Thyroid gland (tissue), 4 donors: ENCODE measurements around the gene NF2. TPM values are rescaled to one million over a fixed set of nuclear protein-coding genes. Genes with fewer than 3 reads are reported as not detected.
A peak's percentile ranks its signal among the peaks of the same experiment; 100 is the strongest.

Experiments
- DNase-seq, 2 donors: peaks; one replicate each; pipeline ENCODE4 v3.0.0-alpha.2; 2019
- H3K27ac ChIP-seq, 3 donors: fragments of 200-600 bp; sonication (generic); 1 replicate in 2 of 3; 2 replicates in 1 of 3; pipeline ENCODE4 v1.5.1; 2016 to 2019; ENCODE audit warnings: mild to moderate bottlenecking in 1 of 3, moderate library complexity in 1 of 3
- H3K27me3 ChIP-seq: fragments of 200-600 bp; sonication (generic); one replicate; pipeline ENCODE4 v1.5.1; 2019
- H3K36me3 ChIP-seq, 2 donors: fragments of 200-600 bp; sonication (generic); one replicate each; pipeline ENCODE4 v1.5.1; 2016 to 2019
- H3K4me1 ChIP-seq, 2 donors: fragments of 200-600 bp; sonication (generic); one replicate each; pipeline ENCODE4 v1.5.1; 2017 to 2019
- H3K4me3 ChIP-seq, 3 donors: fragments of 200-600 bp; sonication (generic); replicated peaks in 1 of 3; 1 replicate in 2 of 3; 2 replicates in 1 of 3; pipeline ENCODE4 v1.5.1; 2016; ENCODE audit warnings: mild to moderate bottlenecking in 1 of 3
- H3K9me3 ChIP-seq: fragments of 200-600 bp; sonication (generic); one replicate; pipeline ENCODE4 v1.5.1; 2017
- POLR2A ChIP-seq, 2 donors: fragments of 450-650 bp; IDR thresholded peaks; one replicate each; pipeline ENCODE4 v1.6.1; 2017; ENCODE audit warnings: antibody characterized with exemption in 2 of 2, mild to moderate bottlenecking in 2 of 2, moderate library complexity in 1 of 2
- WGBS, 2 donors: methylation state at CpG; one replicate each; pipeline ENCODE4 v1.1.5; 2017; 5-methylcytosine and 5-hydroxymethylcytosine counted together
- intact Hi-C: fragments of 100-400 bp; cut with DNase I; formaldehyde crosslinking; loops from one replicate; pipeline ENCODE4 v1.15.1; 2023
- total RNA-seq, 4 donors: library from RNA; depleted of rRNA; stranded (reverse); fragments of >200 nt; gene quantifications; one replicate each; pipeline ENCODE4 v1.2.3, GENCODE V29; 2016
- TF ChIP-seq, protein P1 (sequence below), 6 experiments: fragments of 200-600 bp in 3 of 6; fragments of 450-650 bp in 3 of 6; sonication (generic) in 3 of 6; IDR thresholded peaks; one replicate each; pipeline ENCODE4 v1.5.1; 2016 to 2019; ENCODE audit warnings: antibody characterized with exemption in 6 of 6, mild to moderate bottlenecking in 2 of 6, inconsistent platforms in 1 of 6, moderate library complexity in 1 of 6

Gene NF2
- total RNA-seq, 4 donors from 2014 or later: 37.5 to 65.5 (median 51.6) TPM

DNA sequence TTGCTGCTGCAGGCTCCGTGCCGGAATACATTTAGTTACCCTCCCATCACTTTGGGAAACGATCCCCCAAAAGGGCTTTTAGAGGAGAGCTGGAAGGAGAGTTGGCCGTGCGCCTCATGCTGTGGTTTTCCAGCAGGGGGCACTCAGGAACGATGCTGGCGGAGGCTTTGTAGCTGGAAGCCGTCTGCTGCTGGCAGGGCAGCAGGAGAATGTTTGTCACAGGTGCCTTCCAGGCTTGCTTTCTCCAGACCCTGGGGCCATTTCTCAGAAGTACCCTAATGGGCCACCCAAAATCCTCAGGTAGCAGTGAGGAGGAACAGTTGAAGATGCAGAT is 86.4 kb downstream of the NF2 start:
- intact Hi-C loops: loop anchor here (10.0 kb wide), 1 partner anchor 55 kb away; no protein-coding TSS in a partner anchor
- peak; percentile 32 to 55 for DNase-seq

DNA sequence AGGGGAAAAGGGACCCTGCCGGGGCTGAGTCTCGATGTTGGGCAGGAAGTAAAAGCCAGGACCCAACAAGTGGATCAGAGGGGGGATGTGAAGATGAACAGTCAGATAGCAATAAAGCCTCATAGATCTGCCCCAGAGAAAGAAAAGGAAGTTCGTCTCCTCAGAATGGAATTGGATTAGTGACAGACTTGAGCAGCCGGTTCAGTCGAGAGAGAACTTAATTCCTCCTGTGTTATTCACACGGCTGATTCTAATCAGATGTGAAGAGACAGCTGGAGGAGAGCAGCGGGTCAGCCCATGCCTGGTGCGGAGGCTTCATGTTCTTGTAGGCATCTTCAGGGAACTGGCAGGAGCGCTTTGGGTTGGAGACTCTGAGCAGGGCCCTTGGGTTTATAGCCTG is 87.0 kb downstream of the NF2 start:
- H3K4me1 ChIP-seq: peaks cover 15% of the 10 kb centered on the region in 2 donors
- no peak overlapping the region for H3K27ac ChIP-seq
- WGBS, 2 donors: 72 to 86% methylated on average over 8 to 9 of the region's 9 CpGs
- no peaks in the 10 kb centered on the region for H3K27me3 ChIP-seq
- H3K4me3 ChIP-seq: no peak overlapping the region
- no peaks in the 10 kb centered on the region for H3K9me3 ChIP-seq
- intact Hi-C loops: loop anchor here (10.0 kb wide), 1 partner anchor 56 kb away; no protein-coding TSS in a partner anchor
- peaks cover 4 to 8% of the 10 kb centered on the region in 2 donors for H3K36me3 ChIP-seq
- DNase-seq: no peak
- no peak for TF ChIP-seq POLR2A (IDR thresholded peaks at IDR 0.05)
- TF ChIP-seq, protein P1, sequence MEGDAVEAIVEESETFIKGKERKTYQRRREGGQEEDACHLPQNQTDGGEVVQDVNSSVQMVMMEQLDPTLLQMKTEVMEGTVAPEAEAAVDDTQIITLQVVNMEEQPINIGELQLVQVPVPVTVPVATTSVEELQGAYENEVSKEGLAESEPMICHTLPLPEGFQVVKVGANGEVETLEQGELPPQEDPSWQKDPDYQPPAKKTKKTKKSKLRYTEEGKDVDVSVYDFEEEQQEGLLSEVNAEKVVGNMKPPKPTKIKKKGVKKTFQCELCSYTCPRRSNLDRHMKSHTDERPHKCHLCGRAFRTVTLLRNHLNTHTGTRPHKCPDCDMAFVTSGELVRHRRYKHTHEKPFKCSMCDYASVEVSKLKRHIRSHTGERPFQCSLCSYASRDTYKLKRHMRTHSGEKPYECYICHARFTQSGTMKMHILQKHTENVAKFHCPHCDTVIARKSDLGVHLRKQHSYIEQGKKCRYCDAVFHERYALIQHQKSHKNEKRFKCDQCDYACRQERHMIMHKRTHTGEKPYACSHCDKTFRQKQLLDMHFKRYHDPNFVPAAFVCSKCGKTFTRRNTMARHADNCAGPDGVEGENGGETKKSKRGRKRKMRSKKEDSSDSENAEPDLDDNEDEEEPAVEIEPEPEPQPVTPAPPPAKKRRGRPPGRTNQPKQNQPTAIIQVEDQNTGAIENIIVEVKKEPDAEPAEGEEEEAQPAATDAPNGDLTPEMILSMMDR (IDR thresholded peaks at IDR 0.05): no peak

More for the DNA sequence above, 86.4 kb downstream of the NF2 start:
- Histone ChIP-seq H3K4me1 (peaks cover 15% of the 10 kb centered on the region in 2 donors), H3K27ac (no peak overlapping the region), H3K4me3 (no peak overlapping the region), H3K9me3 (no peaks in the 10 kb centered on the region), H3K36me3 (peaks cover 0 to 2% of the 10 kb centered on the region in 2 donors), H3K27me3 (no peaks in the 10 kb centered on the region)
- TF ChIP-seq, protein P1 (IDR thresholded peaks at IDR 0.05): peak in 5 of 6 experiments; percentile 12 to 56 (median 40)
- no peak for TF ChIP-seq POLR2A (IDR thresholded peaks at IDR 0.05)
- WGBS, 2 donors: 56 to 63% methylated on average over 5 to 8 of the region's 8 CpGs

DNA sequence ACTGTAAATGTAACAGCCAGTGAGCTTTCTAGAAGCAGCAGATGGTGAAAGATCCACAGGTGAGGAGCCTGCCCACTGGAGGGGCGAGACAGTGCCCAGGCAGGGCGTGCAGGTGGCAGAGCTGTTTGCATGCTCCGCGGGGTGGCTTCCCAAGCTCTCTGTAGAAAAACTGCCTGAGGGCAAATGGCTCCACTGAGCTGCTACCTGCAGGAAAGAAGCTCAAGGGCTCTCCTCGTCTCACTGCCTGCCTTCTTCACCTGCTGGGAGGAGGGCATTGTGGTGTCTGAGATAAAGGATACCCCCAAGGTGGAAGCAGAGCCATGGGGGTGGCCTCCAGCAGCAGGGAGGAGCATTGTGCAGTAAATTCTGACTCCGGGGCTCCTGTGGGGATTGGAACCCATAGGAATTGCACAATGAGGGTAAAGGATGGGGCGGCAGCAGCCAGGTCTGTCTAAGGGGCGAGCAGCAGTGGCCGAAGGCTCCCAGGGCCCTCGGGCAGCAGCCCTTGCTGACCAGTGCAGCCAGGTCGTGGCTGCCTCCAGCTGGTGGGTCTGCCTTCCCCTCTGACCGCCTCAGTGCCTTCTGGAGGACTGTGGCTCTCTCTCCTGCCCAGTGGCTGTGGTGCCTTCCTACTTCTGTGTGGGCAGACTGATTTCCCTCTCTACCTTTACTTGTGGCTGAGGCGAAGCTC is 88.3 kb downstream of the NF2 start:
- Histone ChIP-seq H3K4me1 (peaks cover 15% of the 10 kb centered on the region in 2 donors), H3K27me3 (no peaks in the 10 kb centered on the region), H3K36me3 (peaks cover 4 to 13% of the 10 kb centered on the region in 2 donors), H3K4me3 (no peak overlapping the region), H3K27ac (peak overlapping the region in 2 of 3 donors; percentile 12 to 44), H3K9me3 (no peaks in the 10 kb centered on the region)
- 63 to 66% methylated on average over 9 to 13 of the region's 13 CpGs for WGBS, 2 donors
- no peak for TF ChIP-seq POLR2A (IDR thresholded peaks at IDR 0.05)
- TF ChIP-seq, protein P1 (IDR thresholded peaks at IDR 0.05): peak in 2 of 6 experiments; percentile 13 to 26
- peak; percentile 69 to 82 for DNase-seq
- intact Hi-C loops: loop anchor here (10.0 kb wide), 1 partner anchor 57 kb away; no protein-coding TSS in a partner anchor

DNA sequence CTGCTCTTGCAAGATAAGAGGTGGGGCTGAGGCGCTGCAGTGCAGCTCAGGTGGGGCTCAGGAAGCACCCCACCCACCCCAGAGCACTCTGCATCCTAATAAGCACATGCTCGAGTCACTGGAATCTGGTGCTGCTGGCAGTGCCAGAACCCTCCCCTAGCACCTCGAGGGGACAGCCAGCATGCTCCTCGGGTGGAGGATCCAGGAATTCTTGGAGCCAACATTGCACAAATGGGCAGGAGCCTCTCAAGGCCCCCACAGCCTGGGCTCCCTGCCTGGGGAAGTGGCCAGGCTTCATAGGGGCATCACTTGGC is 88.9 kb downstream of the NF2 start:
- no peak for DNase-seq
- H3K27ac ChIP-seq: peak overlapping the region in 2 of 3 donors; percentile 12 to 46
- no peak for TF ChIP-seq POLR2A (IDR thresholded peaks at IDR 0.05)
- TF ChIP-seq, protein P1 (IDR thresholded peaks at IDR 0.05): no peak
- peaks cover 4 to 13% of the 10 kb centered on the region in 2 donors for H3K36me3 ChIP-seq
- no peaks in the 10 kb centered on the region for H3K9me3 ChIP-seq
- intact Hi-C loops: loop anchor here (10.0 kb wide), 1 partner anchor 57 kb away; no protein-coding TSS in a partner anchor
- H3K4me3 ChIP-seq: no peak overlapping the region
- 20 to 28% methylated on average over 1 to 4 of the region's 4 CpGs for WGBS, 2 donors
- no peaks in the 10 kb centered on the region for H3K27me3 ChIP-seq
- H3K4me1 ChIP-seq: peaks cover 15% of the 10 kb centered on the region in 2 donors

DNA sequence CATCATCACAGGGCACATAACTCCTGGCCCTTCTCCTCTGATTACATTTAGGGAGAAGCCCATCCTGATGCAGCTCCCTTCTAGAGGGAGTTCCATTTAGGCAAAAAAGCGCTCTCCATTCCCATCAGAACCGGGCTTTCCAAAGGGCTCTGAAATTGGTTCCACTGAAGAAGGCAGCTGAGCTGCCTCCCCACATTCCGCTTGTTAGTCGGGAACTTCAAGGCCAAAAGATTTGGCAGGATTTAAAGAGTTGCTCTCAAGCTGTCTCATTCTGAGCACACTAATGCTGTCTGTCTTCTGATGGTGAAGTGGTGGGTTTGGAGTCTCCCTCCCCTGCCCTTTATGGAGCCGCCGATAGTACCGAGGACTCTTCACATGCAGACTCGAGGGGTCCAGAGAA is 89.7 kb downstream of the NF2 start:
- Histone ChIP-seq H3K9me3 (no peaks in the 10 kb centered on the region), H3K4me3 (no peak overlapping the region), H3K27me3 (no peaks in the 10 kb centered on the region), H3K4me1 (peaks cover 15% of the 10 kb centered on the region in 2 donors), H3K27ac (no peak overlapping the region), H3K36me3 (peaks cover 4 to 13% of the 10 kb centered on the region in 2 donors)
- DNase-seq: no peak
- 74 to 79% methylated on average over 8 of the region's 8 CpGs for WGBS, 2 donors
- intact Hi-C loops: loop anchor here (10.0 kb wide), 1 partner anchor 58 kb away; no protein-coding TSS in a partner anchor
- TF ChIP-seq, protein P1 (IDR thresholded peaks at IDR 0.05): no peak
- no peak for TF ChIP-seq POLR2A (IDR thresholded peaks at IDR 0.05)
